ENCODE measurements around the gene OR51F2. TPM values are rescaled to one million over a fixed set of nuclear protein-coding genes. Genes with fewer than 3 reads are reported as not detected.

The OR51F2 gene
- total and polyA plus RNA-seq, 2 experiments from 2014 or later, result not detected

DNA sequence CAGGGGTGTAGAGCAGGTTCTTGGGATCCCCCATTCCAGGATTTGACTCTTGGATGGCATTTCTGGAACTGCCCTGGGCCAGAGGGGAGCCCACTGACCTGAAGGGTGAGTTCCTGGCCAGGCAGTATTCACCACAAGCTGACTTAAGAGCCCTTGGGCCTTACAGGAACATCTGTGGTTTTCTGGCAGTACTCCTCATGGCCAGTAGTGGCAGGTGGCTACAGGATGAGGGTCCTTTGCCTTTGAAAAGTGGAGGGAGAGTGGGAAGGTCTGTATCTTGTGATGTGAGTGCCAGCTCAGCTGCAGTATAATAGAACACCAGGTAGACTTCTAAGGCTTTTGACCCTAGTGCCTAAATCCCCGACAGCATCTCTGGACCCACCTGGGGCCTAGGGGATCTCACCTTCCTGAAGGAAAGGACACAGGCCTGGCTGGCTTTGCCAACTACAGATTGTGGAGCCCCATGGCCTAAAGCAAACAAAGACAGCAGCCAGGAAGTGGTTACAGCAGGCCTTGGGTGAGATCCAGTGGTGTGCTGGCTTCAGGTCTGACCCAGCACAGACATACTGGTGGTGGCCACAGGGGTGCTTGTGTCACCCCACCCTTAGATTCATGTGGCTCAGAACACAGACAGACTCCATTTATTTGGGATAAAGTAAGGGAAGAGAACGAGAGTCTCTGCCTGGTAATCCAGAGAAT, 18.9 kb downstream of the OR51F2 start:
- peak; percentile 67 for ATAC-seq
- no peaks in the 10 kb centered on the region for H3K79me2 ChIP-seq (replicated peaks; ENCODE audit: insufficient read depth)
- Mint-ChIP-seq H3K4me3 (no peak overlapping the region), H3K9me3 (0 out of 3 replicates have a peak, but pooled peaks cover 4% of the 10 kb centered on the region), H3K36me3 (ENCODE audit: low read depth) (no peaks in the 10 kb centered on the region; the same call in 2 of the 3 replicates), H3K27ac (no peak overlapping the region), H3K27me3 (ENCODE audit: insufficient read depth, low read depth, poor library complexity) (no peaks in the 10 kb centered on the region), H3K4me1 (no peaks in the 10 kb centered on the region)
- H3K9me2 ChIP-seq (ENCODE audit: insufficient read depth), result 0 out of 2 replicates have a peak, but pooled peaks cover 3% of the 10 kb centered on the region
- TF ChIP-seq ZNF331 (CRISPR knock-in tag; IDR thresholded peaks at IDR 0.05; ENCODE audit: low read depth) (no peak), EZH2 (IDR thresholded peaks at IDR 0.05; ENCODE audit: low read depth, unreplicated experiment) (no peak), EZH2phosphoT487 (IDR thresholded peaks at IDR 0.05; ENCODE audit: unreplicated experiment) (no peak)
- TF ChIP-seq, protein P1, sequence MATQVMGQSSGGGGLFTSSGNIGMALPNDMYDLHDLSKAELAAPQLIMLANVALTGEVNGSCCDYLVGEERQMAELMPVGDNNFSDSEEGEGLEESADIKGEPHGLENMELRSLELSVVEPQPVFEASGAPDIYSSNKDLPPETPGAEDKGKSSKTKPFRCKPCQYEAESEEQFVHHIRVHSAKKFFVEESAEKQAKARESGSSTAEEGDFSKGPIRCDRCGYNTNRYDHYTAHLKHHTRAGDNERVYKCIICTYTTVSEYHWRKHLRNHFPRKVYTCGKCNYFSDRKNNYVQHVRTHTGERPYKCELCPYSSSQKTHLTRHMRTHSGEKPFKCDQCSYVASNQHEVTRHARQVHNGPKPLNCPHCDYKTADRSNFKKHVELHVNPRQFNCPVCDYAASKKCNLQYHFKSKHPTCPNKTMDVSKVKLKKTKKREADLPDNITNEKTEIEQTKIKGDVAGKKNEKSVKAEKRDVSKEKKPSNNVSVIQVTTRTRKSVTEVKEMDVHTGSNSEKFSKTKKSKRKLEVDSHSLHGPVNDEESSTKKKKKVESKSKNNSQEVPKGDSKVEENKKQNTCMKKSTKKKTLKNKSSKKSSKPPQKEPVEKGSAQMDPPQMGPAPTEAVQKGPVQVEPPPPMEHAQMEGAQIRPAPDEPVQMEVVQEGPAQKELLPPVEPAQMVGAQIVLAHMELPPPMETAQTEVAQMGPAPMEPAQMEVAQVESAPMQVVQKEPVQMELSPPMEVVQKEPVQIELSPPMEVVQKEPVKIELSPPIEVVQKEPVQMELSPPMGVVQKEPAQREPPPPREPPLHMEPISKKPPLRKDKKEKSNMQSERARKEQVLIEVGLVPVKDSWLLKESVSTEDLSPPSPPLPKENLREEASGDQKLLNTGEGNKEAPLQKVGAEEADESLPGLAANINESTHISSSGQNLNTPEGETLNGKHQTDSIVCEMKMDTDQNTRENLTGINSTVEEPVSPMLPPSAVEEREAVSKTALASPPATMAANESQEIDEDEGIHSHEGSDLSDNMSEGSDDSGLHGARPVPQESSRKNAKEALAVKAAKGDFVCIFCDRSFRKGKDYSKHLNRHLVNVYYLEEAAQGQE (IDR thresholded peaks at IDR 0.05; ENCODE audit: unreplicated experiment), result no peak
- TF ChIP-seq, protein P2, sequence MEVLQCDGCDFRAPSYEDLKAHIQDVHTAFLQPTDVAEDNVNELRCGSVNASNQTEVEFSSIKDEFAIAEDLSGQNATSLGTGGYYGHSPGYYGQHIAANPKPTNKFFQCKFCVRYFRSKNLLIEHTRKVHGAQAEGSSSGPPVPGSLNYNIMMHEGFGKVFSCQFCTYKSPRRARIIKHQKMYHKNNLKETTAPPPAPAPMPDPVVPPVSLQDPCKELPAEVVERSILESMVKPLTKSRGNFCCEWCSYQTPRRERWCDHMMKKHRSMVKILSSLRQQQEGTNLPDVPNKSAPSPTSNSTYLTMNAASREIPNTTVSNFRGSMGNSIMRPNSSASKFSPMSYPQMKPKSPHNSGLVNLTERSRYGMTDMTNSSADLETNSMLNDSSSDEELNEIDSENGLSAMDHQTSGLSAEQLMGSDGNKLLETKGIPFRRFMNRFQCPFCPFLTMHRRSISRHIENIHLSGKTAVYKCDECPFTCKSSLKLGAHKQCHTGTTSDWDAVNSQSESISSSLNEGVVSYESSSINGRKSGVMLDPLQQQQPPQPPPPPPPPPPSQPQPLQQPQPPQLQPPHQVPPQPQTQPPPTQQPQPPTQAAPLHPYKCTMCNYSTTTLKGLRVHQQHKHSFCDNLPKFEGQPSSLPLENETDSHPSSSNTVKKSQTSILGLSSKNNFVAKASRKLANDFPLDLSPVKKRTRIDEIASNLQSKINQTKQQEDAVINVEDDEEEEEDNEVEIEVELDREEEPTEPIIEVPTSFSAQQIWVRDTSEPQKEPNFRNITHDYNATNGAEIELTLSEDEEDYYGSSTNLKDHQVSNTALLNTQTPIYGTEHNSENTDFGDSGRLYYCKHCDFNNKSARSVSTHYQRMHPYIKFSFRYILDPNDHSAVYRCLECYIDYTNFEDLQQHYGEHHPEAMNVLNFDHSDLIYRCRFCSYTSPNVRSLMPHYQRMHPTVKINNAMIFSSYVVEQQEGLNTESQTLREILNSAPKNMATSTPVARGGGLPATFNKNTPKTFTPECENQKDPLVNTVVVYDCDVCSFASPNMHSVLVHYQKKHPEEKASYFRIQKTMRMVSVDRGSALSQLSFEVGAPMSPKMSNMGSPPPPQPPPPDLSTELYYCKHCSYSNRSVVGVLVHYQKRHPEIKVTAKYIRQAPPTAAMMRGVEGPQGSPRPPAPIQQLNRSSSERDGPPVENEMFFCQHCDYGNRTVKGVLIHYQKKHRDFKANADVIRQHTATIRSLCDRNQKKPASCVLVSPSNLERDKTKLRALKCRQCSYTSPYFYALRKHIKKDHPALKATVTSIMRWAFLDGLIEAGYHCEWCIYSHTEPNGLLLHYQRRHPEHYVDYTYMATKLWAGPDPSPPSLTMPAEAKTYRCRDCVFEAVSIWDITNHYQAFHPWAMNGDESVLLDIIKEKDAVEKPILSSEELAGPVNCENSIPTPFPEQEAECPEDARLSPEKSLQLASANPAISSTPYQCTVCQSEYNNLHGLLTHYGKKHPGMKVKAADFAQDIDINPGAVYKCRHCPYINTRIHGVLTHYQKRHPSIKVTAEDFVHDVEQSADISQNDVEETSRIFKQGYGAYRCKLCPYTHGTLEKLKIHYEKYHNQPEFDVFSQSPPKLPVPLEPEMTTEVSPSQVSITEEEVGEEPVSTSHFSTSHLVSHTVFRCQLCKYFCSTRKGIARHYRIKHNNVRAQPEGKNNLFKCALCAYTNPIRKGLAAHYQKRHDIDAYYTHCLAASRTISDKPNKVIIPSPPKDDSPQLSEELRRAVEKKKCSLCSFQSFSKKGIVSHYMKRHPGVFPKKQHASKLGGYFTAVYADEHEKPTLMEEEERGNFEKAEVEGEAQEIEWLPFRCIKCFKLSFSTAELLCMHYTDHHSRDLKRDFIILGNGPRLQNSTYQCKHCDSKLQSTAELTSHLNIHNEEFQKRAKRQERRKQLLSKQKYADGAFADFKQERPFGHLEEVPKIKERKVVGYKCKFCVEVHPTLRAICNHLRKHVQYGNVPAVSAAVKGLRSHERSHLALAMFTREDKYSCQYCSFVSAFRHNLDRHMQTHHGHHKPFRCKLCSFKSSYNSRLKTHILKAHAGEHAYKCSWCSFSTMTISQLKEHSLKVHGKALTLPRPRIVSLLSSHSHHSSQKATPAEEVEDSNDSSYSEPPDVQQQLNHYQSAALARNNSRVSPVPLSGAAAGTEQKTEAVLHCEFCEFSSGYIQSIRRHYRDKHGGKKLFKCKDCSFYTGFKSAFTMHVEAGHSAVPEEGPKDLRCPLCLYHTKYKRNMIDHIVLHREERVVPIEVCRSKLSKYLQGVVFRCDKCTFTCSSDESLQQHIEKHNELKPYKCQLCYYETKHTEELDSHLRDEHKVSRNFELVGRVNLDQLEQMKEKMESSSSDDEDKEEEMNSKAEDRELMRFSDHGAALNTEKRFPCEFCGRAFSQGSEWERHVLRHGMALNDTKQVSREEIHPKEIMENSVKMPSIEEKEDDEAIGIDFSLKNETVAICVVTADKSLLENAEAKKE (CRISPR knock-in tag; IDR thresholded peaks at IDR 0.05), result no peak
- H3K4me3 ChIP-seq, result no peak overlapping the region
- H3K27me3 ChIP-seq (ENCODE audit: insufficient read depth), result no peaks in the 10 kb centered on the region
- peak; percentile 13 for DNase-seq (ENCODE audit: low spot score)
- no peaks in the 10 kb centered on the region; the same call in 1 of the 2 replicates for H3K36me3 ChIP-seq (ENCODE audit: insufficient read depth)
- no peaks in the 10 kb centered on the region for H3K4me1 ChIP-seq (ENCODE audit: insufficient read depth)
- no peak overlapping the region for H3K4me2 ChIP-seq
- H3K27ac ChIP-seq (ENCODE audit: low read depth), result no peak overlapping the region
- H2AFZ ChIP-seq, result no peak overlapping the region
- no peaks in the 10 kb centered on the region for H4K20me1 ChIP-seq (replicated peaks; ENCODE audit: insufficient read depth)
- H3F3A ChIP-seq (replicated peaks; ENCODE audit: low read depth), result no peaks in the 10 kb centered on the region

All from GM23338 (cell line).